ENCODE measurements around the gene TRABD.

Gene TRABD

GRCh38 chr22:50245214-50246072, 59.7 kb downstream of the TRABD start:
- no peak for DNase-seq

- no peak for DNase-seq
These were observed 60.8 kb downstream of the TRABD start for GRCh38 chr22:50246242-50247175.

- peak in 2 of 3 experiments; percentile 66 to 88 for DNase-seq
These were observed 62.0 kb downstream of the TRABD start for GRCh38 chr22:50247748-50248147.

GRCh38 chr22:50248196-50249081, 62.7 kb downstream of the TRABD start:
- no peak for DNase-seq
